H9 (cell line): ENCODE measurements around the gene CROCC. TPM values are rescaled to one million over a fixed set of nuclear protein-coding genes. Genes with fewer than 3 reads are reported as not detected.

Source experiments
- DNase-seq: peaks from one replicate; pipeline ENCODE4 v3.0.0-alpha.2; 2017
- H2AFZ ChIP-seq: one replicate; pipeline ENCODE4 v1.6.1; 2013; ENCODE audit warnings: mild to moderate bottlenecking, low read length, control low read depth, moderate library complexity
- H2AK5ac ChIP-seq: 2 replicates; pipeline ENCODE4 v1.6.1; 2013; ENCODE audit warnings: low read length, control low read depth, mixed read lengths; ENCODE audit not compliant: insufficient read length
- H2BK120ac ChIP-seq: one replicate; pipeline ENCODE4 v1.6.1; 2013; ENCODE audit warnings: low read depth, mild to moderate bottlenecking, low read length, control low read depth, inconsistent platforms; ENCODE audit not compliant: poor library complexity, severe bottlenecking
- H2BK12ac ChIP-seq: 2 replicates; pipeline ENCODE4 v1.6.1; 2013; ENCODE audit warnings: low read length, control low read depth, mixed read lengths, low read depth; ENCODE audit not compliant: insufficient read length
- H2BK15ac ChIP-seq: 2 replicates; pipeline ENCODE4 v1.6.1; 2013; ENCODE audit warnings: low read depth, low read length, control low read depth
- H2BK20ac ChIP-seq: one replicate; pipeline ENCODE4 v1.6.1; 2013; ENCODE audit warnings: low read depth, mild to moderate bottlenecking, low read length, control low read depth, inconsistent platforms; ENCODE audit not compliant: poor library complexity, severe bottlenecking
- H2BK5ac ChIP-seq: 2 replicates; pipeline ENCODE4 v1.6.1; 2013; ENCODE audit warnings: low read length, control low read depth, mixed read lengths; ENCODE audit not compliant: insufficient read length
- H3K14ac ChIP-seq: 2 replicates; pipeline ENCODE4 v1.6.1; 2013; ENCODE audit warnings: low read length, control low read depth; ENCODE audit not compliant: insufficient read depth
- H3K18ac ChIP-seq: 2 replicates; pipeline ENCODE4 v1.6.1; 2013; ENCODE audit warnings: low read depth, mild to moderate bottlenecking, mixed read lengths, low read length, control low read depth; ENCODE audit not compliant: insufficient read length
- H3K23ac ChIP-seq: 2 replicates; pipeline ENCODE4 v1.6.1; 2013; ENCODE audit warnings: low read length, control low read depth, mixed read lengths, low read depth; ENCODE audit not compliant: insufficient read length
- H3K23me2 ChIP-seq: 2 replicates; pipeline ENCODE4 v1.6.1; 2013; ENCODE audit warnings: low read depth, mild to moderate bottlenecking, mixed read lengths, low read length, control low read depth; ENCODE audit not compliant: insufficient read length, poor library complexity, severe bottlenecking
- H3K27ac ChIP-seq: 2 replicates; pipeline ENCODE4 v1.5.1; 2013; ENCODE audit warnings: low read length, control low read depth, mixed read lengths, low read depth; ENCODE audit not compliant: insufficient read length
- H3K27me3 ChIP-seq: 2 replicates; pipeline ENCODE4 v1.6.1; 2013; ENCODE audit warnings: low read length, control low read depth, inconsistent platforms; ENCODE audit not compliant: insufficient read depth
- H3K4ac ChIP-seq: 2 replicates; pipeline ENCODE4 v1.6.1; 2013; ENCODE audit warnings: low read depth, mild to moderate bottlenecking, control low read depth, inconsistent platforms, low read length, moderate library complexity
- H3K4me1 ChIP-seq: 2 replicates; pipeline ENCODE4 v1.6.1; 2013; ENCODE audit warnings: low read length, control low read depth, inconsistent platforms; ENCODE audit not compliant: insufficient read depth
- H3K4me2 ChIP-seq: 2 replicates; pipeline ENCODE4 v1.6.1; 2013; ENCODE audit warnings: low read length, control low read depth, mixed read lengths; ENCODE audit not compliant: insufficient read length, insufficient read depth
- H3K56ac ChIP-seq: 2 replicates; pipeline ENCODE4 v1.6.1; 2013; ENCODE audit warnings: low read depth, mild to moderate bottlenecking, mixed read lengths, low read length, control low read depth; ENCODE audit not compliant: insufficient read length
- H3K79me1 ChIP-seq: 2 replicates; pipeline ENCODE4 v1.6.1; 2013; ENCODE audit warnings: low read depth, mild to moderate bottlenecking, moderate library complexity, low read length, control low read depth, inconsistent platforms; ENCODE audit not compliant: insufficient read depth, poor library complexity, severe bottlenecking
- H3K79me2 ChIP-seq: 2 replicates; pipeline ENCODE4 v1.6.1; 2013; ENCODE audit warnings: low read length, control low read depth, inconsistent platforms; ENCODE audit not compliant: insufficient read depth
- H3K9ac ChIP-seq: 2 replicates; pipeline ENCODE4 v1.6.1; 2013; ENCODE audit warnings: low read length, control low read depth, mixed read lengths; ENCODE audit not compliant: insufficient read length; ENCODE audit errors: extremely low read depth
- H3K9me3 ChIP-seq: one replicate; pipeline ENCODE4 v1.6.1; 2013; ENCODE audit warnings: low read depth, low read length, inconsistent platforms; ENCODE audit not compliant: control insufficient read depth
- H3T11ph ChIP-seq: one replicate; pipeline ENCODE4 v1.6.1; 2013; ENCODE audit warnings: mild to moderate bottlenecking, low read length, control low read depth, inconsistent platforms
- H4K20me1 ChIP-seq: one replicate; pipeline ENCODE4 v1.6.1; 2013; ENCODE audit not compliant: control insufficient read depth, insufficient read length, insufficient read depth
- H4K5ac ChIP-seq: 2 replicates; pipeline ENCODE4 v1.6.1; 2013; ENCODE audit warnings: low read depth, mild to moderate bottlenecking, mixed read lengths, low read length, control low read depth; ENCODE audit not compliant: insufficient read length
- H4K8ac ChIP-seq: replicated peaks from 2 replicates; pipeline ENCODE4 v1.6.1; 2013; ENCODE audit warnings: low read length, control low read depth, mixed read lengths, low read depth; ENCODE audit not compliant: insufficient read length
- H4K91ac ChIP-seq: 2 replicates; pipeline ENCODE4 v1.6.1; 2013; ENCODE audit warnings: low read depth, mild to moderate bottlenecking, moderate library complexity, mixed read lengths, low read length, control low read depth; ENCODE audit not compliant: insufficient read length
- H3K27ac Mint-ChIP-seq, 3 experiments: 2 replicates in 2 of 3; 3 replicates in 1 of 3; pipeline ENCODE4 v1.8.0; 2020 to 2021; ENCODE audit warnings: mixed read lengths in 3 of 3, mild to moderate bottlenecking in 1 of 3, moderate library complexity in 1 of 3
- H3K27me3 Mint-ChIP-seq: 2 replicates; pipeline ENCODE4 v1.8.0; 2021; ENCODE audit warnings: low read depth, mild to moderate bottlenecking, moderate library complexity, mixed read lengths
- H3K36me3 Mint-ChIP-seq, 3 experiments: 2 replicates in 2 of 3; 3 replicates in 1 of 3; pipeline ENCODE4 v1.8.0; 2020 to 2021; ENCODE audit warnings: low read depth in 3 of 3, mixed read lengths in 3 of 3; ENCODE audit not compliant: insufficient read depth in 1 of 3
- H3K4me1 Mint-ChIP-seq, 2 experiments: 2 replicates each; pipeline ENCODE4 v1.8.0; 2020; ENCODE audit warnings: mixed read lengths in 2 of 2
- H3K4me3 Mint-ChIP-seq, 2 experiments: 2 replicates in 1 of 2; 3 replicates in 1 of 2; pipeline ENCODE4 v1.8.0; 2020 to 2021; ENCODE audit warnings: mild to moderate bottlenecking in 2 of 2, mixed read lengths in 2 of 2, moderate library complexity in 1 of 2
- H3K9me3 Mint-ChIP-seq, 2 experiments: 2 replicates in 1 of 2; 3 replicates in 1 of 2; pipeline ENCODE4 v1.8.0; 2020; ENCODE audit warnings: mild to moderate bottlenecking in 2 of 2, mixed read lengths in 2 of 2, moderate library complexity in 1 of 2
- CTCF ChIP-seq: fragments of 200-600 bp; sonication (generic); conservative IDR thresholded peaks from 3 replicates; pipeline ENCODE4 v1.8.0; 2021; ENCODE audit warnings: antibody characterized with exemption, mild to moderate bottlenecking
- WGBS: extraction: QIAGEN DNeasy Blood & Tissue Kit; methylation state at CpG from one replicate; pipeline ENCODE4 v1.1.7; 2013; ENCODE audit warnings: missing lambda C conversion rate, low lambda C conversion rate, mixed read lengths; ENCODE audit not compliant: insufficient read length; ENCODE audit errors: extremely low coverage; 5-methylcytosine and 5-hydroxymethylcytosine counted together
- total RNA-seq: library from RNA; stranded (reverse); gene quantifications from 2 replicates; pipeline ENCODE4 v1.2.1, GENCODE V29; 2021

Gene CROCC
- total RNA-seq, 1 experiment from 2014 or later: 40.7 TPM

GRCh38 chr1:16993521-16994038 lies 71.8 kb downstream of the CROCC start:
- Histone ChIP-seq H4K5ac (no peak overlapping the region), H3K9ac (no peak overlapping the region), H3K56ac (no peak overlapping the region), H3K79me2 (no peaks in the 10 kb centered on the region), H2BK5ac (no peak overlapping the region), H4K91ac (no peak overlapping the region), H3K9me3 (no peaks in the 10 kb centered on the region), H2AFZ (no peak overlapping the region), H3K4ac (no peak overlapping the region), H3K79me1 (no peaks in the 10 kb centered on the region), H3K27me3 (no peaks in the 10 kb centered on the region), H3K23ac (no peak overlapping the region), H3K27ac (no peak overlapping the region), H4K8ac (no peak overlapping the region), H3K18ac (no peak overlapping the region), H3K14ac (no peak overlapping the region), H2BK20ac (no peak overlapping the region), H3T11ph (no peak overlapping the region), H3K4me2 (no peak overlapping the region), H3K23me2 (no peaks in the 10 kb centered on the region), H3K4me1 (no peaks in the 10 kb centered on the region), H2AK5ac (no peak overlapping the region), H2BK120ac (no peak overlapping the region), H2BK12ac (no peak overlapping the region), H2BK15ac (no peak overlapping the region), H4K20me1 (no peaks in the 10 kb centered on the region)
- H3K36me3 Mint-ChIP-seq: peaks cover 11 to 33% (median 23%) of the 10 kb centered on the region in 3 experiments
- no peaks in the 10 kb centered on the region for H3K27me3 Mint-ChIP-seq
- peak overlapping the region in 1 of 3 experiments; percentile 77; a peak in 1 of 7 replicates for H3K27ac Mint-ChIP-seq
- TF ChIP-seq CTCF: no peak
- no peaks in the 10 kb centered on the region for H3K4me1 Mint-ChIP-seq
- WGBS: no CpG with 5 or more reads among the region's 15 CpGs
- H3K4me3 Mint-ChIP-seq: no peak overlapping the region
- DNase-seq: no peak
- H3K9me3 Mint-ChIP-seq: no peaks in the 10 kb centered on the region
